Stimulated activated naive B cell treated with anti-CD40 and anti-IgM and Interleukin-4, amounts not matched to agents 10 μg/mL and 1 μg/mL and 100 μg/mL, for 72 hours (primary cell): ENCODE measurements around the gene YBX3.

ENCODE experiments used
- ATAC-seq, 2 donors: fragments of 150-1000 bp; cut with Tn5 transposase; replicated peaks; 2 replicates each; pipeline ENCODE4 v1.10.0; 2021; ENCODE audit warnings: moderate library complexity in 1 of 2
- DNase-seq: peaks from one replicate; pipeline ENCODE4 v3.0.0; 2021
- H3K27ac Mint-ChIP-seq: one replicate; pipeline ENCODE4 v1.8.0; 2022; ENCODE audit warnings: mild to moderate bottlenecking, mixed read lengths
- H3K27me3 Mint-ChIP-seq, 2 donors: one replicate each; pipeline ENCODE4 v1.8.0; 2022; ENCODE audit warnings: mixed read lengths in 2 of 2
- H3K36me3 Mint-ChIP-seq, 2 donors: one replicate each; pipeline ENCODE4 v1.8.0; 2022; ENCODE audit warnings: mixed read lengths in 2 of 2, mild to moderate bottlenecking in 1 of 2
- H3K4me1 Mint-ChIP-seq, 2 donors: one replicate each; pipeline ENCODE4 v1.8.0; 2022; ENCODE audit warnings: mixed read lengths in 2 of 2, mild to moderate bottlenecking in 1 of 2
- H3K4me3 Mint-ChIP-seq, 2 donors: one replicate each; pipeline ENCODE4 v1.8.0; 2022; ENCODE audit warnings: mild to moderate bottlenecking in 2 of 2, mixed read lengths in 2 of 2, moderate library complexity in 1 of 2
- H3K9me3 Mint-ChIP-seq, 2 donors: one replicate each; pipeline ENCODE4 v1.8.0; 2022; ENCODE audit warnings: mixed read lengths in 2 of 2, mild to moderate bottlenecking in 1 of 2

YBX3 gene

GRCh38 chr12:10673659-10674384 is 49.3 kb downstream of the YBX3 start, which contains the start of gene STYK1:
Gene STYK1 (minus strand): TSS chr12:10674052. CDS start chr12:10634618, 39,434 bp downstream.
- Mint-ChIP-seq H3K4me3 (peak within 1 kb of the TSS; percentile 80 to 81), H3K27me3 (peaks cover 26% of the 10 kb centered on the region in 2 donors), H3K9me3 (no peaks in the 10 kb centered on the region), H3K4me1 (peaks cover 14 to 35% of the 10 kb centered on the region in 2 donors), H3K36me3 (no peaks in the 10 kb centered on the region), H3K27ac (peak within 1 kb of the TSS; percentile 67)
- DNase-seq (peak; percentile 38), ATAC-seq (peak; percentile 81 to 83)

GRCh38 chr12:10672231-10672868 is 50.8 kb downstream of the YBX3 start:
- DNase-seq (no peak), ATAC-seq (no peak)
- peaks cover 20 to 25% of the 10 kb centered on the region in 2 donors for H3K27me3 Mint-ChIP-seq
- H3K4me1 Mint-ChIP-seq = peaks cover 20 to 42% of the 10 kb centered on the region in 2 donors
- no peak overlapping the region for H3K4me3 Mint-ChIP-seq
- no peaks in the 10 kb centered on the region for H3K9me3 Mint-ChIP-seq
- H3K36me3 Mint-ChIP-seq = no peaks in the 10 kb centered on the region
- H3K27ac Mint-ChIP-seq = no peak overlapping the region

- H3K4me1 Mint-ChIP-seq = peaks cover 16 to 33% of the 10 kb centered on the region in 2 donors
- H3K27ac Mint-ChIP-seq = no peak overlapping the region
- ATAC-seq = no peak
These were observed 53.6 kb downstream of the YBX3 start for GRCh38 chr12:10669533-10669932.

GRCh38 chr12:10668526-10668925 is 54.6 kb downstream of the YBX3 start:
- peaks cover 7 to 13% of the 10 kb centered on the region in 2 donors for H3K27me3 Mint-ChIP-seq
- peaks cover 10 to 23% of the 10 kb centered on the region in 2 donors for H3K4me1 Mint-ChIP-seq
- no peak for ATAC-seq
- no peak overlapping the region for H3K27ac Mint-ChIP-seq
- H3K4me3 Mint-ChIP-seq = peak overlapping the region; percentile 54 to 73
- no peak for DNase-seq
- H3K9me3 Mint-ChIP-seq = no peaks in the 10 kb centered on the region
- H3K36me3 Mint-ChIP-seq = no peaks in the 10 kb centered on the region

More at GRCh38 chr12:10669533-10669932, 53.6 kb downstream of the YBX3 start:
- Mint-ChIP-seq H3K9me3 (no peaks in the 10 kb centered on the region), H3K27me3 (peaks cover 7 to 13% of the 10 kb centered on the region in 2 donors), H3K36me3 (no peaks in the 10 kb centered on the region), H3K4me3 (no peak overlapping the region)
- DNase-seq = no peak

DNA sequence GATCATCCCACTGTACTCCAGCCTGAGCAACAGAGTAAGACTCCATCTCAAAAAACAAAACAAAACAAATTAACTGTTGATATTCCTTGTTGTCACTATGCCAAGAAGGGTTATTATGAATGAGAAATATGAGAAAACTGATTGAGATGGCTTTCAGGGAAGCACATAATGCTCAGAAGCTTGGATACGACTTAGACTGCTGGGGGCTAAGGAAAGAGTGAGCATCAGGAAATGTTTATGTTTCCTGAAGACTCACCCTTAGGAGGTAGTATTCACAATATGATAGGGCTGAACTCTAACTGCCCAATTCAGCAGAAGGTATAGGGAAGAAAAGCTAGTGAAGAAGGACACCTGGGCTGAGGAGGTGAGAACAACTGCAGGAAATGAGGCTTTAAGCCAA is 55.5 kb downstream of the YBX3 start:
- no peaks in the 10 kb centered on the region for H3K9me3 Mint-ChIP-seq
- no peak overlapping the region for H3K27ac Mint-ChIP-seq
- H3K4me1 Mint-ChIP-seq = peaks cover 7 to 14% of the 10 kb centered on the region in 2 donors
- no peak overlapping the region for H3K4me3 Mint-ChIP-seq
- DNase-seq = no peak
- no peak for ATAC-seq
- peaks cover 7 to 11% of the 10 kb centered on the region in 2 donors for H3K27me3 Mint-ChIP-seq
- no peaks in the 10 kb centered on the region for H3K36me3 Mint-ChIP-seq

- DNase-seq (no peak), ATAC-seq (no peak)
- Mint-ChIP-seq H3K4me3 (no peak overlapping the region), H3K9me3 (no peaks in the 10 kb centered on the region), H3K36me3 (no peaks in the 10 kb centered on the region), H3K27me3 (peaks cover 7 to 11% of the 10 kb centered on the region in 2 donors), H3K4me1 (peaks cover 7 to 9% of the 10 kb centered on the region in 2 donors), H3K27ac (no peak overlapping the region)
These were observed 58.6 kb downstream of the YBX3 start for GRCh38 chr12:10664499-10664898.

GRCh38 chr12:10663869-10664268 is 59.3 kb downstream of the YBX3 start:
- ATAC-seq = no peak
- peaks cover 7% of the 10 kb centered on the region in 2 donors for H3K4me1 Mint-ChIP-seq

DNA sequence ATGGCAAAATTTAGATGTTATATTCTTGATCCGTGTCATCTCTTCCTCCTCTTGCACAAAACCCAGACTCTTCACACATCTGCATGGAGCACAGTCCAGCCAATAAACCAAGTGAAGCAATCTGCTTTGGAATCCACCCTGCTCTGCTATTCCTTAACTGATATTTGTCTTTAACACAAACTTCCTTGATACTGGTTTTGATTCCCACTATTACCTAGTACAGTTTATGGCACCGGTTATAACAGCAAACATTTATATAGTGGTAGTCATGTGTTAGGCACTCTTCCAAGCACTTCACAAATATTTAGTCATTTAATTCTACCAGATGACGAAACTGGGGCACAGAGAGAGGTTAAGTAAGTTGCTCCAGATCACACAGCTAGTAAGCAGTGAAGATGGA is 61.8 kb downstream of the YBX3 start:
- Mint-ChIP-seq H3K27me3 (peaks cover 0 to 4% of the 10 kb centered on the region in 2 donors), H3K36me3 (peaks cover 0 to 3% of the 10 kb centered on the region in 2 donors), H3K27ac (no peak overlapping the region), H3K4me3 (no peak overlapping the region), H3K9me3 (peaks cover 2 to 3% of the 10 kb centered on the region in 2 donors), H3K4me1 (no peaks in the 10 kb centered on the region)
- ATAC-seq (no peak), DNase-seq (no peak)

More at GRCh38 chr12:10663869-10664268, 59.3 kb downstream of the YBX3 start:
- Mint-ChIP-seq H3K27me3 (peaks cover 7 to 8% of the 10 kb centered on the region in 2 donors), H3K27ac (no peak overlapping the region), H3K4me3 (no peak overlapping the region), H3K36me3 (no peaks in the 10 kb centered on the region), H3K9me3 (no peaks in the 10 kb centered on the region)
- no peak for DNase-seq

DNA sequence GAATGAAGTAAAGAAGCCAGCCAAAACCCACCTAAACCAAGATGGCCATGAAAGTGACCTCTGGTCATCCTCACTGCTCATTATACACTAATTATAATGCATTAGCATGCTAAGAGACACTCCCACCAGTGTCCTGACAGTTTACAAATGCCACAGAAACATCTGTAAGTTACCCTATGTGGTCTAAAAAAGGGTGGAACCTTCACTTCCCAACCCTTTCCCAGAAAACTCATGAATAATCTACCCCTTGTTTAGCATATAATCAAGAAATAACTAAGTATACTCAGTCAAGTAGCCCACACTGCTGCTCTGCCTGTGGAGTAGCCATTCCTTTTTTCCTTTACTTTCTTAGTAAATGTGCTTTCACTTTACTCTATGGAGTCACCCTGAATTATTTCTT is 69.1 kb downstream of the YBX3 start:
- Mint-ChIP-seq H3K9me3 (peaks cover 7 to 9% of the 10 kb centered on the region in 2 donors), H3K4me3 (no peak overlapping the region), H3K27me3 (peaks cover 0 to 5% of the 10 kb centered on the region in 2 donors), H3K36me3 (peaks cover 0 to 6% of the 10 kb centered on the region in 2 donors), H3K27ac (no peak overlapping the region), H3K4me1 (no peaks in the 10 kb centered on the region)
- ATAC-seq (no peak), DNase-seq (no peak)

- peaks cover 6% of the 10 kb centered on the region in 2 donors for H3K36me3 Mint-ChIP-seq
These were observed 70.9 kb downstream of the YBX3 start for GRCh38 chr12:10652192-10652591.

More at GRCh38 chr12:10652192-10652591, 70.9 kb downstream of the YBX3 start:
- Mint-ChIP-seq H3K9me3 (peaks cover 14% of the 10 kb centered on the region in 2 donors), H3K27me3 (peaks cover 0 to 5% of the 10 kb centered on the region in 2 donors), H3K27ac (no peak overlapping the region), H3K4me3 (no peak overlapping the region), H3K4me1 (no peaks in the 10 kb centered on the region)
- DNase-seq (no peak), ATAC-seq (no peak)
